ENCODE measurements around the gene OR2L3. TPM values are rescaled to one million over a fixed set of nuclear protein-coding genes. Genes with fewer than 3 reads are reported as not detected.

Gene OR2L3
- total and polyA plus RNA-seq, 2 experiments from 2014 or later: not detected

DNA sequence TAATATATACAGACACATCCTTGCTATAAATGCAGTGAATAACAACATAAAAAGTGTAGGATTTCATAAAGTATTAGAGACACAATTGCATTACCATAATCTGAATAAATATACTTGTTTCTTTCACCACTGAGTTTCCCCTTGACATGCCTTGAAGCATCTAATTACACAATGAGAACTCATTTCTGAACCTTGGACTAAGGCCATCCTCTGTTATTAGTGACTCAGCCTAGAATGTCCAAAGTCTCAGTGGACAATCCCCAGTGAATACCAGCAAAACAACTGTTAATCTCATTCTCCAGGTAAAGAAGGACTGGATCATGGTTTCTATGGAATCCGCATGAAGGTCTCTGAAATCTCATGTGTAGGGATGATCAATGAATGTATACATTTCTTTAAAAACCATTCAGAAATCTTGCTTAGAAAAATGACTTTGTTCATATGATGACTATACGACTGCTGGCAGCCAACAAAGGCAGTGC is 33.4 kb upstream of the OR2L3 start, which contains the start of gene OR2L5:
OR2L5 (plus strand) TSS at position 432 of the 482 bp plus-strand sequence. CDS start 8,288 bp downstream, outside the sequence.
- TF ChIP-seq, protein P1, sequence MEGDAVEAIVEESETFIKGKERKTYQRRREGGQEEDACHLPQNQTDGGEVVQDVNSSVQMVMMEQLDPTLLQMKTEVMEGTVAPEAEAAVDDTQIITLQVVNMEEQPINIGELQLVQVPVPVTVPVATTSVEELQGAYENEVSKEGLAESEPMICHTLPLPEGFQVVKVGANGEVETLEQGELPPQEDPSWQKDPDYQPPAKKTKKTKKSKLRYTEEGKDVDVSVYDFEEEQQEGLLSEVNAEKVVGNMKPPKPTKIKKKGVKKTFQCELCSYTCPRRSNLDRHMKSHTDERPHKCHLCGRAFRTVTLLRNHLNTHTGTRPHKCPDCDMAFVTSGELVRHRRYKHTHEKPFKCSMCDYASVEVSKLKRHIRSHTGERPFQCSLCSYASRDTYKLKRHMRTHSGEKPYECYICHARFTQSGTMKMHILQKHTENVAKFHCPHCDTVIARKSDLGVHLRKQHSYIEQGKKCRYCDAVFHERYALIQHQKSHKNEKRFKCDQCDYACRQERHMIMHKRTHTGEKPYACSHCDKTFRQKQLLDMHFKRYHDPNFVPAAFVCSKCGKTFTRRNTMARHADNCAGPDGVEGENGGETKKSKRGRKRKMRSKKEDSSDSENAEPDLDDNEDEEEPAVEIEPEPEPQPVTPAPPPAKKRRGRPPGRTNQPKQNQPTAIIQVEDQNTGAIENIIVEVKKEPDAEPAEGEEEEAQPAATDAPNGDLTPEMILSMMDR (IDR thresholded peaks at IDR 0.05; ENCODE audit: low read depth, low read length): no peak
- no peaks in the 10 kb centered on the region for H3K9me3 ChIP-seq (ENCODE audit: low read depth)
- H3K27ac ChIP-seq: no peak within 1 kb of the TSS
- no peaks in the 10 kb centered on the region for H3K4me1 ChIP-seq (ENCODE audit: low read depth)
- H3K36me3 ChIP-seq: no peaks in the 10 kb centered on the region
- no peak within 1 kb of the TSS for H3K4me3 ChIP-seq
- DNase-seq (ENCODE audit: low read depth in 1 of 2, low spot score in 1 of 2): no peak
- no peaks in the 10 kb centered on the region for H3K27me3 ChIP-seq

DNA sequence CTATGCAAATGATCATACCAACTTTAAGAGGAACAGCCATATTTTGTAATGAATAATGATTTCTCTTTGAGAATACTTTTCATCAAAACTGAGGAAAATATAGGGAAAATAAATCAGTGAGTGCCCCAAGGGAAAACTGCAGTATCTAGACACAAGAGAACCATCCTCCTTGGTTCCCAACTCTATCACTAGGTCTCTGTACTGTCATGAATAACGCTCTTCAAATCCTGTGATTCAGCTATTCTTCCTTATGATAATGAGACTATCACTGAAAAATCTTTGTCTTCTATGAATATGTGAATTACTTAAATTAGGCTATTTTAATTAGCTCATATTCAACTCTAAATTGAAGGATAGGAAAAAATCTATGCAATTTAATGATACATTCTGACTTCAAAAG is 30.8 kb upstream of the OR2L3 start:
- DNase-seq (ENCODE audit: low read depth in 1 of 2, low spot score in 1 of 2): no peak
- Histone ChIP-seq H3K36me3 (no peaks in the 10 kb centered on the region), H3K9me3 (ENCODE audit: low read depth) (no peaks in the 10 kb centered on the region), H3K4me3 (no peak overlapping the region), H3K27me3 (no peaks in the 10 kb centered on the region), H3K27ac (no peak overlapping the region), H3K4me1 (ENCODE audit: low read depth) (no peaks in the 10 kb centered on the region)
- TF ChIP-seq, protein P1 (IDR thresholded peaks at IDR 0.05; ENCODE audit: low read depth, low read length): no peak

- Histone ChIP-seq H3K9me3 (ENCODE audit: low read depth) (peaks cover 2% of the 10 kb centered on the region), H3K4me3 (no peak within 1 kb of the TSS), H3K4me1 (ENCODE audit: low read depth) (no peaks in the 10 kb centered on the region), H3K27me3 (no peaks in the 10 kb centered on the region), H3K27ac (no peak within 1 kb of the TSS), H3K36me3 (no peaks in the 10 kb centered on the region)
- no peak for DNase-seq (ENCODE audit: low read depth in 1 of 2, low spot score in 1 of 2)
- TF ChIP-seq, protein P1 (IDR thresholded peaks at IDR 0.05; ENCODE audit: low read depth, low read length): no peak
Observed at GRCh38 chr1:248029770-248030169, 16.9 kb upstream of the OR2L3 start, which contains the start of gene OR2L2. OR2L2 (plus strand) TSS chr1:248030070; CDS start chr1:248038268, 8,198 bp downstream.

- DNase-seq (ENCODE audit: low read depth in 1 of 2, low spot score in 1 of 2): no peak
- TF ChIP-seq, protein P1 (IDR thresholded peaks at IDR 0.05; ENCODE audit: low read depth, low read length): no peak
- H3K4me1 ChIP-seq (ENCODE audit: low read depth): no peaks in the 10 kb centered on the region
- no peaks in the 10 kb centered on the region for H3K27me3 ChIP-seq
- H3K9me3 ChIP-seq (ENCODE audit: low read depth): peaks cover 4% of the 10 kb centered on the region
- no peaks in the 10 kb centered on the region for H3K36me3 ChIP-seq
- H3K27ac ChIP-seq: no peak overlapping the region
- no peak overlapping the region for H3K4me3 ChIP-seq
Observed at GRCh38 chr1:248045209-248045608, 1.4 kb upstream of the OR2L3 start.

DNA sequence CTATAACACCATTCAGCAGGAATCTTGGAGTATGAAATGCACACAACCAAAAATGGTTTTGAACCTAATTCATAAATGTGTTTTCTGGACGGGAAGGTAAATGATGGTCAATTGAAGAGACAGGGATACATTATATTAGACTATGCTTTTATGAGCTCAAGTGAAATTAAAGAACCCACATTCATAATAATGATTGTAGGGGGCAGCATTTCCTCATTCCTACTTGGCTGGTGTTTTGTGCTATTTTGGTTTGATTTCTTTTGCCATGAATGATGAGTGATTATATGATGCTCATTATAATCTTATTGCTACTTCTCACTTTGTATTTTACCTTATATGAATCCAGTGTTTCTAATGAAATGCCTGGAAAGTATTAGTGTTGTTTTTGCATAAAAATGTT is 372 bp downstream of the OR2L3 start:
- no peaks in the 10 kb centered on the region for H3K36me3 ChIP-seq
- TF ChIP-seq, protein P1 (IDR thresholded peaks at IDR 0.05; ENCODE audit: low read depth, low read length): no peak
- no peak overlapping the region for H3K4me3 ChIP-seq
- no peak for DNase-seq (ENCODE audit: low read depth in 1 of 2, low spot score in 1 of 2)
- H3K9me3 ChIP-seq (ENCODE audit: low read depth): peaks cover 2% of the 10 kb centered on the region
- no peaks in the 10 kb centered on the region for H3K27me3 ChIP-seq
- no peak overlapping the region for H3K27ac ChIP-seq
- H3K4me1 ChIP-seq (ENCODE audit: low read depth): no peaks in the 10 kb centered on the region
